Psoas muscle (tissue), 8 donors: ENCODE measurements around the gene CLCN5. TPM values are rescaled to one million over a fixed set of nuclear protein-coding genes. Genes with fewer than 3 reads are reported as not detected.
A peak's percentile ranks its signal among the peaks of the same experiment; 100 is the strongest.

ENCODE experiments used
- ATAC-seq, 4 donors: fragments of 200-7000 bp; cut with Tn5 transposase; one replicate each; pipeline ENCODE4 v1.9.1; 2020; ENCODE audit warnings: moderate library complexity in 3 of 4, mild to moderate bottlenecking in 2 of 4
- DNase-seq, 2 donors: peaks; one replicate each; pipeline ENCODE4 v3.0.0-alpha.2; 2020
- H3K27ac ChIP-seq: fragments of 200-600 bp; one replicate; pipeline ENCODE4 v1.8.0; 2022
- H3K27me3 ChIP-seq, 3 donors: fragments of 200-600 bp in 1 of 3; one replicate each; pipeline versions ENCODE4 v1.6.1 to v1.8.0; 2013 to 2022; ENCODE audit warnings: low read length in 2 of 3, mild to moderate bottlenecking in 2 of 3, moderate library complexity in 1 of 3; ENCODE audit not compliant: insufficient read depth in 3 of 3
- H3K36me3 ChIP-seq, 2 donors: fragments of 200-600 bp in 1 of 2; one replicate each; pipeline versions ENCODE4 v1.6.1 to v1.8.0; 2013 to 2022; ENCODE audit warnings: low read depth in 1 of 2, mild to moderate bottlenecking in 1 of 2, moderate library complexity in 1 of 2; ENCODE audit not compliant: insufficient read depth in 1 of 2
- H3K4me1 ChIP-seq: fragments of 200-600 bp; one replicate; pipeline ENCODE4 v1.8.0; 2022
- H3K4me3 ChIP-seq: fragments of 200-600 bp; one replicate; pipeline ENCODE4 v1.8.0; 2022; ENCODE audit warnings: mild to moderate bottlenecking
- H3K9me3 ChIP-seq: fragments of 200-600 bp; one replicate; pipeline ENCODE4 v1.8.0; 2022
- WGBS, 3 donors: extraction: QIAGEN DNeasy Blood & Tissue Kit; methylation state at CpG; one replicate each; pipeline versions ENCODE4 v1.1.6 to v1.1.7; 2013; 5-methylcytosine and 5-hydroxymethylcytosine counted together
- intact Hi-C, 2 donors: fragments of 100-400 bp; cut with DNase I; formaldehyde crosslinking; loops; one replicate each; pipeline versions ENCODE4 v1.11.0 to v1.14.2; 2022
- polyA plus RNA-seq, 3 donors: library from polyadenylated mRNA; stranded (reverse); fragments of 200-250 nt; gene quantifications; one replicate each; pipeline ENCODE4 v1.2.3, GENCODE V29; 2013
- total RNA-seq, 4 donors: library from RNA; stranded (reverse); fragmentation: NEBNext Ultra II Directional in 2 of 4; extraction: Animal tissue kit (Norgen Biotek cat#: 25700) in 2 of 4; gene quantifications; one replicate each; pipeline versions ENCODE4 v1.2.1 to v1.2.4, GENCODE V29; 2021 to 2023
- TF ChIP-seq, protein P1 (sequence below): fragments of 200-600 bp; IDR thresholded peaks from one replicate; pipeline ENCODE4 v1.8.0; 2022; ENCODE audit warnings: antibody characterized with exemption
- donor health status: healthy with polysubstance abuse.
- donor health status: DM: no; HTN: no; CAD: no; lungs with moderate emphysema.
- donor health status: Bipolar disorder and iron deficiency.
- donor health status: healthy.
- donor health status: DM: yes; HTN: yes; CAD: no.
- donor health status: DM: no; HTN: no; CAD: no.
- donor health status: DM: no; HTN: no; CAD: no.
- donor health status: DM: yes; HTN: yes; CAD: no.

The CLCN5 gene
- total and polyA plus RNA-seq, 7 donors: 1.9 to 11.3 (median 6.5) TPM

DNA sequence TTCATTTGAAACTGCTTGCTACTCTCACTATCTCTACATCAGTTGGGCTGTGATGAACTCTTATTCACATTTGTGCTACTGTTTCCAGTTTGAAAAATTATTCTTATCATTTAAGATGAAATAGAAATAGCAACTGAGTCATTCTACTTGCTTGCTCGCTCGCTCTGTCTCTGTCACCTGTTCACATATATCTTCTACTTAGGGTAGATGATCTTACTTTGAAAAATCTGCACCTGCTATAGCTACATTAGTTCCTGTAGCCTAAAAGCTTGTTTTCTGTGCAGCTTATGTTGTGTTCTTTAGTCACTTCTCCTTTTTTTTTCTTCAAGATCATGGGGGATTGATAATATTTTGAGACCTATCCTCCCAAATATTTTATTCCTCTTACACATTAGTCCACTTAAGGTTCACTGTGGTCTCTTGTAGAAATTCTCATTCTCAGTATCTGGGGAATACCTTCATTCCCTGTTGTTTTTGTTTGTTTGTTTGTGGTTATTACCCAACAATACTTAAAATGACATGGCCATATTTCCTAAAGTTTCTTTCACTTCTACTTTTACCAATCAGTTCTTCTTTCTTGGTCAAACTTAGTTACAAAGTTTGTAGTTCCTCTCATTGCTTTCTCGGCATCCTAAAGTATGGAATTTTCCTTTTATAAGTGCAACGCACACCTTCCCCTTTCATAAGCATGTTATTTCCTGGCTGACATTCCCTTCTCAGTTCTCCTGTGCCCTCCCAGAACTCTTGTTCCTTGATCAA is 36.5 kb downstream of the CLCN5 start:
- ATAC-seq (peak; percentile 53 to 89 (median 80)), DNase-seq (no peak)
- WGBS, 3 donors: 38 to 52% (median 40%) methylated on average over 4 of the region's 4 CpGs

DNA sequence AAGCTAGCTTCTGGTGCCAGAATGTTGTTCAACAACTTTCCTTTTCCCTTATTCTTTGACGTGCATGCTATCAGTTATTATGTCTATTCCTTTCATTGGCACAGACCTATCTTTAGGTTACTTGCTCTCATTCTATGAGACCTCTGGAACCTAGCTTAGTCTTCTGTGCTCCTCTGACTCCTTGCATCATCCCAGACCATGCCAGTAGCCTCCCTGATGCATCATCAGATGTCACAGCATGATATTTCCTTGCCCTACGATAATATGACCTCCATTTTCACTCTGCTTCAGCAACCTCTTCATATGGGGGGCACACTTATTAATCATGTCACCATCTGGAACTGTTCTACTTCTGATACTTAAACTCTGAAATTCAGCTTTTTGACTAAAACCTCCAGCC is 37.2 kb downstream of the CLCN5 start:
- no peaks in the 10 kb centered on the region for H3K27me3 ChIP-seq
- no peaks in the 10 kb centered on the region for H3K36me3 ChIP-seq
- peaks cover 8% of the 10 kb centered on the region for H3K4me1 ChIP-seq
- DNase-seq (no peak), ATAC-seq (peak; percentile 67 to 84 (median 80))
- WGBS, 3 donors: 26 to 71% (median 39%) methylated on average over 2 of the region's 2 CpGs
- intact Hi-C loops: no loop called here
- TF ChIP-seq, protein P1, sequence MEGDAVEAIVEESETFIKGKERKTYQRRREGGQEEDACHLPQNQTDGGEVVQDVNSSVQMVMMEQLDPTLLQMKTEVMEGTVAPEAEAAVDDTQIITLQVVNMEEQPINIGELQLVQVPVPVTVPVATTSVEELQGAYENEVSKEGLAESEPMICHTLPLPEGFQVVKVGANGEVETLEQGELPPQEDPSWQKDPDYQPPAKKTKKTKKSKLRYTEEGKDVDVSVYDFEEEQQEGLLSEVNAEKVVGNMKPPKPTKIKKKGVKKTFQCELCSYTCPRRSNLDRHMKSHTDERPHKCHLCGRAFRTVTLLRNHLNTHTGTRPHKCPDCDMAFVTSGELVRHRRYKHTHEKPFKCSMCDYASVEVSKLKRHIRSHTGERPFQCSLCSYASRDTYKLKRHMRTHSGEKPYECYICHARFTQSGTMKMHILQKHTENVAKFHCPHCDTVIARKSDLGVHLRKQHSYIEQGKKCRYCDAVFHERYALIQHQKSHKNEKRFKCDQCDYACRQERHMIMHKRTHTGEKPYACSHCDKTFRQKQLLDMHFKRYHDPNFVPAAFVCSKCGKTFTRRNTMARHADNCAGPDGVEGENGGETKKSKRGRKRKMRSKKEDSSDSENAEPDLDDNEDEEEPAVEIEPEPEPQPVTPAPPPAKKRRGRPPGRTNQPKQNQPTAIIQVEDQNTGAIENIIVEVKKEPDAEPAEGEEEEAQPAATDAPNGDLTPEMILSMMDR: no peak
- no peaks in the 10 kb centered on the region for H3K9me3 ChIP-seq
- peak overlapping the region; percentile 83 for H3K27ac ChIP-seq
- no peak overlapping the region for H3K4me3 ChIP-seq

More for the DNA sequence above, 36.5 kb downstream of the CLCN5 start:
- Histone ChIP-seq H3K27ac (peak overlapping the region; percentile 83), H3K36me3 (no peaks in the 10 kb centered on the region), H3K4me3 (no peak overlapping the region), H3K9me3 (no peaks in the 10 kb centered on the region), H3K27me3 (no peaks in the 10 kb centered on the region), H3K4me1 (peaks cover 8% of the 10 kb centered on the region)
- TF ChIP-seq, protein P1: no peak
- intact Hi-C loops: no loop called here

DNA sequence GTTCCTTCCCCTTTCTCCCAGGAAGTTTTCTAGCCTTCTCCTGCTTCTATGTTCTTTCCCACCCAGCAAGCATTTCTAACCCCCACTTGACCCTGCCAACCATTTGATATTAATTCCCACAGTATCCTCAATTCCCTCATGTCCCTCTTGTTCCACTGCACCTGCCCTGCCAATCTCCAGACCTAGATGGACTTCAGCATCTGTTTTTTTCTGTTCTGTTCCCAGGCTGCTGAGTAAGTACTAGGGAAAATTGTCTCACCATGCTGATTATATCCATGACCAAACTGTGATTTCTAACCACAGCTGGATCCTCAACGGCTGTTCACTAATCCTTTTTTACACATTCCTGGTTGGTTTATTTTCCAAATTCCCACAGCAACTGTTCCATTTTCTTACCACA is 37.7 kb downstream of the CLCN5 start:
- intact Hi-C loops: no loop called here
- TF ChIP-seq, protein P1: no peak
- H3K36me3 ChIP-seq: no peaks in the 10 kb centered on the region
- no peaks in the 10 kb centered on the region for H3K27me3 ChIP-seq
- no peak overlapping the region for H3K4me3 ChIP-seq
- ATAC-seq (peak; percentile 82 to 91 (median 88)), DNase-seq (peak in 1 of 2 donors; percentile 53)
- peaks cover 8% of the 10 kb centered on the region for H3K4me1 ChIP-seq
- peak overlapping the region; percentile 83 for H3K27ac ChIP-seq
- H3K9me3 ChIP-seq: no peaks in the 10 kb centered on the region
- WGBS, 3 donors: 18 to 22% (median 21%) methylated on average over 1 of the region's 1 CpG

DNA sequence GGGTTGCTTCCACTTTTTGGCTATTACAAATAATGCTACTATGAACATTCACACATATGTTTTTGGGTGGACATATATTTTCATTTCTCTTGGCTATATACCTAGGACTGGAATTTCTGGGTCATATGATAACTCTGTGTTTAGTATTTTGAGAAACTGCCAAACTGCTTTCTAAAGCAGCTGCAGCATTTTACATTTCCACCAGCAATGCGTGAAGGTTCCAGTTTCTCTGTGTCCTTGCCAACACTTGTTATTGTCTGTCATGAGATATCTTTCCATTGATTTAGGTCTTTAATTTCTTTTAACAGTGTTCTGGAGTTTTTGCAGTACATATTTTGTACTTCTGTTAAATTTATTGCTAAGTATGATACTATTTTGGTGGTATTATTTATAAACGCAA is 48.3 kb downstream of the CLCN5 start:
- ATAC-seq (no peak), DNase-seq (no peak)
- H3K9me3 ChIP-seq: peaks cover 19% of the 10 kb centered on the region
- H3K27me3 ChIP-seq: no peaks in the 10 kb centered on the region
- no peaks in the 10 kb centered on the region for H3K4me1 ChIP-seq
- TF ChIP-seq, protein P1: no peak
- no peak overlapping the region for H3K27ac ChIP-seq
- no peaks in the 10 kb centered on the region for H3K36me3 ChIP-seq
- WGBS, 3 donors: 38 to 67% (median 51%) methylated on average over 2 of the region's 2 CpGs
- no peak overlapping the region for H3K4me3 ChIP-seq
- intact Hi-C loops: no loop called here
